Measurements from ENCODE around the gene ARHGEF11.

DNA sequence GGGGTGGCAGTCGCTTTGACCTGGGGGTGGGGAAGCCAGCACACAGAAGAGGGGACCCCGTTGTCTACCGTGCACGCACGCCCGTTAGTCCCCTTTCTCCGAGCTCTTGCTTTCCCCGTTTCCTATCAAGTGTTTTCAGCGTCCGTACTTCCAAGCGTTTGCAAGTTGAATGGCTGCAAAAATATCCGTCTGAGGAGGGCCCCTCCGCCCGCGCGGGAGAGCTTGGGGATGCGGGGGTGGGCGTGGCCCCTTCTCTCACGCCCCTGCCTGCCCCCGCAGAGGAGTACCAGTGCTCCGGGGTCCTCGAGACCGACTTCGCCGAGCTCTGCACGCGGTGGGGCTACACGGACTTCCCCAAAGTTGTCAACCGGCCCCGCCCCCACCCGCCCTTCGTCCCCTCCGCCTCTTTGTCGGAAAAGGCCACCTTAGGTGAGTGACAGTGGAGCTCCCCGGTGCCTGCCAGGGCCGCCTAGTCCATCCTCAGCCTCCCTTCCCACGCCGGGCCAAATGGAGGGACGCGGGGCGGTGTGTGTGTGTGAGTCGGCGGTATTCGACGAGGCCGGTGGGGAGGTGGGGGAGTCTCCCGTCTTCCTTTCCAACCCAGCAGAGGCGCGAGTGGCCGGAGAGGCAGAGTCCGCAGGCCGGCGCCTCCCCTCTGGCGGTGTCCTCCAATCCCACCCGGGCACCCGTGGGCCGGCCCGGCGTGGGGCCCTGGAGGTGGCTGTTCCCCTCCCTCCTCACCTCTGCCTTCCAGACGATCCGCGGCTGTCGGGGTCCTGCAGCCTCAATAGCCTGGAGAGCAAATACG, 121.7 kb downstream of the ARHGEF11 start:
- TF ChIP-seq, protein P1, sequence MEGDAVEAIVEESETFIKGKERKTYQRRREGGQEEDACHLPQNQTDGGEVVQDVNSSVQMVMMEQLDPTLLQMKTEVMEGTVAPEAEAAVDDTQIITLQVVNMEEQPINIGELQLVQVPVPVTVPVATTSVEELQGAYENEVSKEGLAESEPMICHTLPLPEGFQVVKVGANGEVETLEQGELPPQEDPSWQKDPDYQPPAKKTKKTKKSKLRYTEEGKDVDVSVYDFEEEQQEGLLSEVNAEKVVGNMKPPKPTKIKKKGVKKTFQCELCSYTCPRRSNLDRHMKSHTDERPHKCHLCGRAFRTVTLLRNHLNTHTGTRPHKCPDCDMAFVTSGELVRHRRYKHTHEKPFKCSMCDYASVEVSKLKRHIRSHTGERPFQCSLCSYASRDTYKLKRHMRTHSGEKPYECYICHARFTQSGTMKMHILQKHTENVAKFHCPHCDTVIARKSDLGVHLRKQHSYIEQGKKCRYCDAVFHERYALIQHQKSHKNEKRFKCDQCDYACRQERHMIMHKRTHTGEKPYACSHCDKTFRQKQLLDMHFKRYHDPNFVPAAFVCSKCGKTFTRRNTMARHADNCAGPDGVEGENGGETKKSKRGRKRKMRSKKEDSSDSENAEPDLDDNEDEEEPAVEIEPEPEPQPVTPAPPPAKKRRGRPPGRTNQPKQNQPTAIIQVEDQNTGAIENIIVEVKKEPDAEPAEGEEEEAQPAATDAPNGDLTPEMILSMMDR (IDR thresholded peaks at IDR 0.05) = no peak
- no peak for TF ChIP-seq EZH2 (IDR thresholded peaks at IDR 0.05; ENCODE audit: borderline replicate concordance, insufficient read depth, low read depth, low read length, poor library complexity, severe bottlenecking)

Data from B cell (primary cell).